Neutrophil (primary cell): ENCODE measurements around the gene PTPRG.

ENCODE experiments used
- H3K27ac ChIP-seq: fragments of 200-600 bp; sonication (generic); 2 replicates; pipeline ENCODE4 v1.5.1; 2016; ENCODE audit warnings: mild to moderate bottlenecking, moderate library complexity
- H3K27me3 ChIP-seq: fragments of 200-600 bp; sonication (generic); 2 replicates; pipeline ENCODE4 v1.6.0; 2016; ENCODE audit warnings: mild to moderate bottlenecking
- H3K36me3 ChIP-seq: fragments of 200-600 bp; sonication (generic); 2 replicates; pipeline ENCODE4 v1.5.1; 2017
- H3K4me1 ChIP-seq, 2 experiments: fragments of 200-600 bp in 1 of 2; sonication (generic) in 1 of 2; 1 replicate in 1 of 2; 2 replicates in 1 of 2; pipeline versions ENCODE4 v1.5.1 to v1.6.1; 2013 to 2016; ENCODE audit warnings: low read depth in 1 of 2, low read length in 1 of 2, mild to moderate bottlenecking in 1 of 2, moderate library complexity in 1 of 2; ENCODE audit not compliant: control insufficient read depth in 1 of 2, insufficient read depth in 1 of 2
- H3K4me3 ChIP-seq, 2 experiments: fragments of 200-600 bp in 1 of 2; sonication (generic) in 1 of 2; 1 replicate in 1 of 2; 2 replicates in 1 of 2; pipeline ENCODE4 v1.5.1; 2013 to 2016; ENCODE audit warnings: low read depth in 1 of 2, low read length in 1 of 2, mild to moderate bottlenecking in 1 of 2, moderate library complexity in 1 of 2
- H3K9me3 ChIP-seq: fragments of 200-600 bp; sonication (generic); 2 replicates; pipeline ENCODE4 v1.5.1; 2016
- TF ChIP-seq, protein P1 (sequence below): fragments of 200-600 bp; sonication (generic); IDR thresholded peaks from 2 replicates; pipeline ENCODE4 v1.5.1; 2016; ENCODE audit warnings: antibody characterized with exemption

PTPRG gene

DNA sequence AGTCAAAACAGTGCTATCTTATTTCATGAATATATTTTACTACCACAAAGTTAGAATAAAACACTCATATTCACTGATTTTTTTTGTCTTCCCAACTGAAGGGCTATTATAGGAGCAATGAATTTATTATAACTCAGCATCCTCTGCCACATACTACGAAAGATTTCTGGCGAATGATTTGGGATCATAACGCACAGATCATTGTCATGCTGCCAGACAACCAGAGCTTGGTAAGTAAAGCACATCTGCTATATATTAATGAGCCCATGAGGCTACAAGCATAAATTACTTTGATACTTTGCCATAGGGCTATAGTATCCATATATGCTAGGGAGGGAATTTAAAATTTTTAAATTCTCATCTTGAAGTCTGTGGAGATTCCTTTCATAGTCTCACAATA lies 716.1 kb downstream of the PTPRG start:
- TF ChIP-seq, protein P1, sequence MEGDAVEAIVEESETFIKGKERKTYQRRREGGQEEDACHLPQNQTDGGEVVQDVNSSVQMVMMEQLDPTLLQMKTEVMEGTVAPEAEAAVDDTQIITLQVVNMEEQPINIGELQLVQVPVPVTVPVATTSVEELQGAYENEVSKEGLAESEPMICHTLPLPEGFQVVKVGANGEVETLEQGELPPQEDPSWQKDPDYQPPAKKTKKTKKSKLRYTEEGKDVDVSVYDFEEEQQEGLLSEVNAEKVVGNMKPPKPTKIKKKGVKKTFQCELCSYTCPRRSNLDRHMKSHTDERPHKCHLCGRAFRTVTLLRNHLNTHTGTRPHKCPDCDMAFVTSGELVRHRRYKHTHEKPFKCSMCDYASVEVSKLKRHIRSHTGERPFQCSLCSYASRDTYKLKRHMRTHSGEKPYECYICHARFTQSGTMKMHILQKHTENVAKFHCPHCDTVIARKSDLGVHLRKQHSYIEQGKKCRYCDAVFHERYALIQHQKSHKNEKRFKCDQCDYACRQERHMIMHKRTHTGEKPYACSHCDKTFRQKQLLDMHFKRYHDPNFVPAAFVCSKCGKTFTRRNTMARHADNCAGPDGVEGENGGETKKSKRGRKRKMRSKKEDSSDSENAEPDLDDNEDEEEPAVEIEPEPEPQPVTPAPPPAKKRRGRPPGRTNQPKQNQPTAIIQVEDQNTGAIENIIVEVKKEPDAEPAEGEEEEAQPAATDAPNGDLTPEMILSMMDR = no peak
- Histone ChIP-seq H3K4me3 (no peak overlapping the region), H3K27ac (no peak overlapping the region), H3K36me3 (no peaks in the 10 kb centered on the region), H3K9me3 (no peaks in the 10 kb centered on the region), H3K27me3 (no peaks in the 10 kb centered on the region), H3K4me1 (no peaks in the 10 kb centered on the region)

DNA sequence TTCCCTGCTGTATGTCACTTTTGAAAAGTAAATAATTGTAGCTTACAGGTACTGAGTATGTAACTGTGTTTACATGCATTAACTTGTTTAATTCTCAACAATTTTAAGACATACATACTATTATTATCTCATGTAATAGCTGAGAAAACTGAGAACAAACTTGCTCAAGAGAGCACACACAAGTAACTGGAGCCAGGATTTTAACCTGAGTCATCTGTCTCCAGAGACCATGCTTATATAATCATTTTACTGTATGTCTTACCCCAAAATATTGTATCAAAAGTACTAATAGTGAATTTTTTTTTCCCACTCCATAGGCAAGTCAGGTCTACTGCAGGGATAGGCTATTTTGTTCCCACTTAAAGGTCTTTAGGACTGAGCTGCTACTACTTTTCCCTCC lies 716.6 kb downstream of the PTPRG start:
- Histone ChIP-seq H3K36me3 (no peaks in the 10 kb centered on the region), H3K4me3 (no peak overlapping the region), H3K4me1 (no peaks in the 10 kb centered on the region), H3K27me3 (no peaks in the 10 kb centered on the region), H3K27ac (no peak overlapping the region), H3K9me3 (no peaks in the 10 kb centered on the region)
- TF ChIP-seq, protein P1 = no peak

- Histone ChIP-seq H3K9me3 (no peaks in the 10 kb centered on the region), H3K4me1 (no peaks in the 10 kb centered on the region), H3K27ac (no peak overlapping the region), H3K36me3 (no peaks in the 10 kb centered on the region), H3K27me3 (no peaks in the 10 kb centered on the region), H3K4me3 (no peak overlapping the region)
- TF ChIP-seq, protein P1 = no peak
These were observed 720.4 kb downstream of the PTPRG start for GRCh38 chr3:62281726-62282125.

GRCh38 chr3:62284442-62284841 lies 723.1 kb downstream of the PTPRG start:
- Histone ChIP-seq H3K27me3 (no peaks in the 10 kb centered on the region), H3K36me3 (no peaks in the 10 kb centered on the region), H3K4me3 (no peak overlapping the region), H3K27ac (no peak overlapping the region), H3K9me3 (no peaks in the 10 kb centered on the region), H3K4me1 (no peaks in the 10 kb centered on the region)
- TF ChIP-seq, protein P1 = no peak

- H3K27ac ChIP-seq = no peak overlapping the region
These were observed 726.1 kb downstream of the PTPRG start for GRCh38 chr3:62287392-62287927.

More at GRCh38 chr3:62287392-62287927, 726.1 kb downstream of the PTPRG start:
- Histone ChIP-seq H3K36me3 (no peaks in the 10 kb centered on the region), H3K4me1 (no peaks in the 10 kb centered on the region), H3K9me3 (no peaks in the 10 kb centered on the region), H3K27me3 (no peaks in the 10 kb centered on the region), H3K4me3 (no peak overlapping the region)
- TF ChIP-seq, protein P1 = no peak
